GM18520 (cell line): ENCODE data around the gene SH2D5.

Experiments
- ATAC-seq: cut with Tn5 transposase; IDR thresholded peaks from one replicate; pipeline ENCODE4 v1.9.1; 2021; ENCODE audit not compliant: unreplicated experiment

SH2D5 gene

GRCh38 chr1:20715406-20715805 lies 17.1 kb downstream of the SH2D5 start:
- ATAC-seq: no peak

- ATAC-seq: no peak
Observed at GRCh38 chr1:20713440-20713839, 19.1 kb downstream of the SH2D5 start.

GRCh38 chr1:20712215-20712577 lies 20.3 kb downstream of the SH2D5 start:
- no peak for ATAC-seq

- ATAC-seq: no peak
Observed at GRCh38 chr1:20711285-20712214, 21.0 kb downstream of the SH2D5 start.

- no peak for ATAC-seq
Observed at GRCh38 chr1:20710469-20711284, 21.8 kb downstream of the SH2D5 start.

GRCh38 chr1:20709868-20710267 lies 22.6 kb downstream of the SH2D5 start:
- no peak for ATAC-seq

GRCh38 chr1:20708891-20709290 lies 23.6 kb downstream of the SH2D5 start:
- no peak for ATAC-seq

GRCh38 chr1:20708057-20708456 lies 24.4 kb downstream of the SH2D5 start:
- ATAC-seq: no peak

- ATAC-seq: no peak
Observed at GRCh38 chr1:20706841-20707240, 25.7 kb downstream of the SH2D5 start.

GRCh38 chr1:20705203-20705755 lies 27.2 kb downstream of the SH2D5 start:
- ATAC-seq: no peak

GRCh38 chr1:20704390-20705202 lies 27.9 kb downstream of the SH2D5 start:
- no peak for ATAC-seq

- no peak for ATAC-seq
Observed at GRCh38 chr1:20703124-20703756, 29.3 kb downstream of the SH2D5 start.

GRCh38 chr1:20702416-20702815 lies 30.1 kb downstream of the SH2D5 start:
- no peak for ATAC-seq

- no peak for ATAC-seq
Observed at GRCh38 chr1:20701847-20702246, 30.7 kb downstream of the SH2D5 start.

GRCh38 chr1:20701446-20701845 lies 31.1 kb downstream of the SH2D5 start:
- ATAC-seq: no peak

GRCh38 chr1:20700636-20701215 lies 31.8 kb downstream of the SH2D5 start:
- ATAC-seq: no peak

GRCh38 chr1:20699558-20699957 lies 32.9 kb downstream of the SH2D5 start:
- ATAC-seq: no peak

- no peak for ATAC-seq
Observed at GRCh38 chr1:20698195-20698910, 34.1 kb downstream of the SH2D5 start.

- ATAC-seq: no peak
Observed at GRCh38 chr1:20697563-20697962, 34.9 kb downstream of the SH2D5 start.
